HL-60 (cell line): ENCODE data around the gene RPL26.

ENCODE experiments used
- CTCF ChIP-seq: IDR thresholded peaks from one replicate; pipeline ENCODE4 v1.5.1; 2011; ENCODE audit warnings: low read length, control low read depth, inconsistent platforms; ENCODE audit not compliant: insufficient read depth
- GABPA ChIP-seq: IDR thresholded peaks from 2 replicates; pipeline ENCODE4 v1.6.1; 2012; ENCODE audit warnings: low read depth
- POLR2AphosphoS5 ChIP-seq: IDR thresholded peaks from 2 replicates; pipeline ENCODE4 v1.6.1; 2012; ENCODE audit warnings: low read depth
- SPI1 ChIP-seq: IDR thresholded peaks from 2 replicates; pipeline ENCODE4 v1.6.1; 2012; ENCODE audit warnings: low read depth, mild to moderate bottlenecking, borderline replicate concordance
- TF ChIP-seq, protein P1 (sequence below): IDR thresholded peaks from 2 replicates; pipeline ENCODE4 v1.6.1; 2012; ENCODE audit warnings: low read depth; ENCODE audit not compliant: insufficient replicate concordance

- TF ChIP-seq CTCF (no peak), POLR2AphosphoS5 (no peak), GABPA (no peak), SPI1 (no peak)
- TF ChIP-seq, protein P1, sequence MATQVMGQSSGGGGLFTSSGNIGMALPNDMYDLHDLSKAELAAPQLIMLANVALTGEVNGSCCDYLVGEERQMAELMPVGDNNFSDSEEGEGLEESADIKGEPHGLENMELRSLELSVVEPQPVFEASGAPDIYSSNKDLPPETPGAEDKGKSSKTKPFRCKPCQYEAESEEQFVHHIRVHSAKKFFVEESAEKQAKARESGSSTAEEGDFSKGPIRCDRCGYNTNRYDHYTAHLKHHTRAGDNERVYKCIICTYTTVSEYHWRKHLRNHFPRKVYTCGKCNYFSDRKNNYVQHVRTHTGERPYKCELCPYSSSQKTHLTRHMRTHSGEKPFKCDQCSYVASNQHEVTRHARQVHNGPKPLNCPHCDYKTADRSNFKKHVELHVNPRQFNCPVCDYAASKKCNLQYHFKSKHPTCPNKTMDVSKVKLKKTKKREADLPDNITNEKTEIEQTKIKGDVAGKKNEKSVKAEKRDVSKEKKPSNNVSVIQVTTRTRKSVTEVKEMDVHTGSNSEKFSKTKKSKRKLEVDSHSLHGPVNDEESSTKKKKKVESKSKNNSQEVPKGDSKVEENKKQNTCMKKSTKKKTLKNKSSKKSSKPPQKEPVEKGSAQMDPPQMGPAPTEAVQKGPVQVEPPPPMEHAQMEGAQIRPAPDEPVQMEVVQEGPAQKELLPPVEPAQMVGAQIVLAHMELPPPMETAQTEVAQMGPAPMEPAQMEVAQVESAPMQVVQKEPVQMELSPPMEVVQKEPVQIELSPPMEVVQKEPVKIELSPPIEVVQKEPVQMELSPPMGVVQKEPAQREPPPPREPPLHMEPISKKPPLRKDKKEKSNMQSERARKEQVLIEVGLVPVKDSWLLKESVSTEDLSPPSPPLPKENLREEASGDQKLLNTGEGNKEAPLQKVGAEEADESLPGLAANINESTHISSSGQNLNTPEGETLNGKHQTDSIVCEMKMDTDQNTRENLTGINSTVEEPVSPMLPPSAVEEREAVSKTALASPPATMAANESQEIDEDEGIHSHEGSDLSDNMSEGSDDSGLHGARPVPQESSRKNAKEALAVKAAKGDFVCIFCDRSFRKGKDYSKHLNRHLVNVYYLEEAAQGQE, result no peak
Observed at GRCh38 chr17:8419305-8419704, 36.3 kb upstream of the RPL26 start.
